Measurements from ENCODE around the gene TRPV6.

TRPV6 gene

DNA sequence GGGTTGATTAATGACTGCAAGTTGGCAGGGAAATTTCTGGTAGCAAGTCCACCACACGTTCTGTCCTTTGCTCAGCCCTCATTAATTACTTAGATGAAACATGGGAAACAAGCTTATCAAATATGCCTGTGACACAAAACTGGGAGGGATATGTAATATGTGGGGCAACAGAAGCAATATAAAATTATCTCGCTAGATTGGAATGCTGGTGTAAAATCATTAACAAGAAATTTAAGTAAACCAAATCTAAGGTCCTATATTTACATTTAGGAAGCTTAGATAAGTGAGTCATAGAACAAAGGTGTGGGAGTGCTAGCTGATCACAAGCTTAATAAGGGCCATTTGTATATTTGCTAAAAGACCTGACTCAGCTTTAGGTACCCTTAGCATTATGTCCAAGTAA is 24.5 kb upstream of the TRPV6 start:
- TF ChIP-seq, protein P1, sequence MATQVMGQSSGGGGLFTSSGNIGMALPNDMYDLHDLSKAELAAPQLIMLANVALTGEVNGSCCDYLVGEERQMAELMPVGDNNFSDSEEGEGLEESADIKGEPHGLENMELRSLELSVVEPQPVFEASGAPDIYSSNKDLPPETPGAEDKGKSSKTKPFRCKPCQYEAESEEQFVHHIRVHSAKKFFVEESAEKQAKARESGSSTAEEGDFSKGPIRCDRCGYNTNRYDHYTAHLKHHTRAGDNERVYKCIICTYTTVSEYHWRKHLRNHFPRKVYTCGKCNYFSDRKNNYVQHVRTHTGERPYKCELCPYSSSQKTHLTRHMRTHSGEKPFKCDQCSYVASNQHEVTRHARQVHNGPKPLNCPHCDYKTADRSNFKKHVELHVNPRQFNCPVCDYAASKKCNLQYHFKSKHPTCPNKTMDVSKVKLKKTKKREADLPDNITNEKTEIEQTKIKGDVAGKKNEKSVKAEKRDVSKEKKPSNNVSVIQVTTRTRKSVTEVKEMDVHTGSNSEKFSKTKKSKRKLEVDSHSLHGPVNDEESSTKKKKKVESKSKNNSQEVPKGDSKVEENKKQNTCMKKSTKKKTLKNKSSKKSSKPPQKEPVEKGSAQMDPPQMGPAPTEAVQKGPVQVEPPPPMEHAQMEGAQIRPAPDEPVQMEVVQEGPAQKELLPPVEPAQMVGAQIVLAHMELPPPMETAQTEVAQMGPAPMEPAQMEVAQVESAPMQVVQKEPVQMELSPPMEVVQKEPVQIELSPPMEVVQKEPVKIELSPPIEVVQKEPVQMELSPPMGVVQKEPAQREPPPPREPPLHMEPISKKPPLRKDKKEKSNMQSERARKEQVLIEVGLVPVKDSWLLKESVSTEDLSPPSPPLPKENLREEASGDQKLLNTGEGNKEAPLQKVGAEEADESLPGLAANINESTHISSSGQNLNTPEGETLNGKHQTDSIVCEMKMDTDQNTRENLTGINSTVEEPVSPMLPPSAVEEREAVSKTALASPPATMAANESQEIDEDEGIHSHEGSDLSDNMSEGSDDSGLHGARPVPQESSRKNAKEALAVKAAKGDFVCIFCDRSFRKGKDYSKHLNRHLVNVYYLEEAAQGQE (IDR thresholded peaks at IDR 0.05; ENCODE audit: insufficient read depth in 1 of 2, low read depth in 2 of 2, low read length in 2 of 2) = no peak
- no peak for TF ChIP-seq POLR2AphosphoS5 (IDR thresholded peaks at IDR 0.05; ENCODE audit: low read depth, low read length)
- TF ChIP-seq TAF1 (IDR thresholded peaks at IDR 0.05; ENCODE audit: borderline replicate concordance, insufficient read depth, low read length) = no peak
- TF ChIP-seq SIN3A (IDR thresholded peaks at IDR 0.05; ENCODE audit: borderline replicate concordance, insufficient read depth, low read length) = no peak
- no peak for TF ChIP-seq FOXP2 (optimal IDR thresholded peaks at IDR 0.05; ENCODE audit: borderline replicate concordance, extremely low read depth, extremely low read length, insufficient read depth)

DNA sequence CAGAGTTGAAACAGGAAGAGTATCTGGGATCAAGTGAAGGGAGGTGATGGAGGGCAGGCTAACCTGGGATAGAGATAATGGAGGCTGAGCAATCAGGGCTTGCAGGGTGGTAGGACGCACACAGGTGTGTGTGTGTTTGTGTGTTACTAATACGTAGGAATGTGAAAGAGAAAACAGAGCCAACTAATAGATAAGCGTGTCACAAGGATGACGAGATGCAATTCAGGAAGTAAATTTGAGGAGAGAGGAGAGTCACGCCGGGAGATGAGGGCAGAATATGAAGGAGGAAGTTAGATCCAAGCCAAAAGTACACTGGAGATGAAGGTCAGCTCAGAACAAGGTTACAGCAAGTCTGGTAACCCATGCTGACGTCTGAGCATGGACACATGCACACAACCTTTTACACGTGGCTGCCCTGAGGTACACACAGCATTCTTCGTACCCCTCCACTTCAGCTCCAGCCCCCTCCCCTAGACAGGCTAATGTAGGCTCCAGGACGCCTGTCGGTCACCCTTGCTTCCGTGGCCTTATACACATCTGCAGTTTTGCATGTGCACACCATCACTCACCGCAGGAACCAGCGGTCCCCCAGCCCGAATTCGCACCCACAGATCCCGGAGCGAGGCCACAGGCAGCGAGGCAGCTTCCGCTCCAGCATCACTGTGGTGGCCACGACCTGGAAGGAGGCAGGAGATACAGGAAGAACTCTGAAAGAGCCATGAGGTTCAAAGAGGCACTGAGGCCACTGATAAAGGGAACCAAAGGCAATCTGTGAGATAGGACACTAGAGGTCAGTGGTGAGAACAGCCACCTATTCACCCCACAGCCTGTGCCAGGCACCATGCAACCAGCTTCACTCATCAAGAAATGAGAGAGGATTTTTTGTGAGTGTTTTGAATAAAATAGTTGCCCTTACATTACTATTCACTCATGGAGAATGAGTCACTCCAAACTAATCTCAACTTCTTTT is 23.7 kb upstream of the TRPV6 start:
- TF ChIP-seq SIN3A (IDR thresholded peaks at IDR 0.05; ENCODE audit: borderline replicate concordance, insufficient read depth, low read length) (no peak), TAF1 (IDR thresholded peaks at IDR 0.05; ENCODE audit: borderline replicate concordance, insufficient read depth, low read length) (no peak), FOXP2 (optimal IDR thresholded peaks at IDR 0.05; ENCODE audit: borderline replicate concordance, extremely low read depth, extremely low read length, insufficient read depth) (no peak), POLR2AphosphoS5 (IDR thresholded peaks at IDR 0.05; ENCODE audit: low read depth, low read length) (no peak)
- TF ChIP-seq, protein P1 (IDR thresholded peaks at IDR 0.05; ENCODE audit: insufficient read depth in 1 of 2, low read depth in 2 of 2, low read length in 2 of 2) = no peak

DNA sequence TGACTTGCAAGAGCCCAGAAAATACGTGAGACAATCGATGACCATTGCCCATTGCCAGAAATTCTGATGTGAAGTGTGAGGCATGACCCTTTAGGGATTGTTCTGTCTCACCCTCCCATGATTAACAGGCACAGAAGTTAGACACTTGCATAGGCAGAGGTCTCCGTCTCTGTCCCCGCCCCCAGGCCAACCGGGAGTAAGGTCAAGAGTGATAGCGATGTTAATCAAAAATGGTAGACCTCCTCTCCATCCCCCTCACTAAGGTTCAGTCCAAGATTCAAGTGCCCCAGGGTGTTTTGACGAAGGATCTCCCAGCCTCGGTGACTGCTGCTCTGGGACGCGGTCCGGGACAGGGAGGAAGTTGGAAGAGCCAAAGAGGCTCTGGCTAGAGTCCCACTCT is 22.7 kb upstream of the TRPV6 start:
- no peak for TF ChIP-seq POLR2AphosphoS5 (IDR thresholded peaks at IDR 0.05; ENCODE audit: low read depth, low read length)
- TF ChIP-seq TAF1 (IDR thresholded peaks at IDR 0.05; ENCODE audit: borderline replicate concordance, insufficient read depth, low read length) = no peak
- TF ChIP-seq SIN3A (IDR thresholded peaks at IDR 0.05; ENCODE audit: borderline replicate concordance, insufficient read depth, low read length) = no peak
- TF ChIP-seq, protein P1 (IDR thresholded peaks at IDR 0.05; ENCODE audit: insufficient read depth in 1 of 2, low read depth in 2 of 2, low read length in 2 of 2) = no peak
- no peak for TF ChIP-seq FOXP2 (optimal IDR thresholded peaks at IDR 0.05; ENCODE audit: borderline replicate concordance, extremely low read depth, extremely low read length, insufficient read depth)

DNA sequence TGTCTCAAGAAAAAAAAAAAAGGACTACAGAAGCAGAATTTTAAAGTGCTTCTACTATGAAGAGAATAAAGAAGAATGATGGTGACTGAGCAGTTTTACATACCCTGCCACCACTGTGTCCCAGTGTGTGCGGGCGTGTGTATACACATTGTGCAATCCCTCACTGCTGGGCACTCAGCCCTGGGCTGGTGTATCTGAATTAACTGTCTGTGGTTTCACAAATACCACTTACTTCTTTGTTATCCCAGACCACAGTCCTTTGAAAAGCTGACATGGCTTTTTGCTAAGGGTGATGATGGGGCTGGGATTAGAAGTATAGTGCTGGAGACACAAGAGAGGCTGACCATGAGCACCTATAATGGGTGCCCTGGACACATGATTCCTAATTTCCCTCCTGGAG is 21.1 kb upstream of the TRPV6 start:
- no peak for TF ChIP-seq SIN3A (IDR thresholded peaks at IDR 0.05; ENCODE audit: borderline replicate concordance, insufficient read depth, low read length)
- TF ChIP-seq FOXP2 (optimal IDR thresholded peaks at IDR 0.05; ENCODE audit: borderline replicate concordance, extremely low read depth, extremely low read length, insufficient read depth) = no peak
- TF ChIP-seq, protein P1 (IDR thresholded peaks at IDR 0.05; ENCODE audit: insufficient read depth in 1 of 2, low read depth in 2 of 2, low read length in 2 of 2) = no peak
- TF ChIP-seq TAF1 (IDR thresholded peaks at IDR 0.05; ENCODE audit: borderline replicate concordance, insufficient read depth, low read length) = no peak
- TF ChIP-seq POLR2AphosphoS5 (IDR thresholded peaks at IDR 0.05; ENCODE audit: low read depth, low read length) = no peak

Data from PFSK-1 (cell line).